Measurements from ENCODE around the gene EXD3. TPM values are rescaled to one million over a fixed set of nuclear protein-coding genes. Genes with fewer than 3 reads are reported as not detected.

EXD3 gene
- total and polyA plus RNA-seq, 2 of the 13 experiments (the other 11 are each of a cell fraction or from before 2014, with no cell fraction given), result 2.7 to 4.8 TPM

GRCh38 chr9:137422604-137423513 lies at the start of gene EXD3, which contains the start of gene NOXA1 (continued):
- TF ChIP-seq HMGXB3 (CRISPR knock-in tag; IDR thresholded peaks at IDR 0.05; ENCODE audit: borderline replicate concordance), result no peak
- TF ChIP-seq PLSCR1 (CRISPR knock-in tag; IDR thresholded peaks at IDR 0.05; ENCODE audit: borderline replicate concordance), result no peak
- no peak for TF ChIP-seq DPF2 (CRISPR knock-in tag; IDR thresholded peaks at IDR 0.05; ENCODE audit: borderline replicate concordance, low read depth)
- no peak for TF ChIP-seq ZNF570 (CRISPR knock-in tag; IDR thresholded peaks at IDR 0.05; ENCODE audit: borderline replicate concordance)
- TF ChIP-seq ZNF430 (CRISPR knock-in tag; IDR thresholded peaks at IDR 0.05), result no peak
- peak; percentile 69 for TF ChIP-seq ZNF687 (CRISPR knock-in tag; IDR thresholded peaks at IDR 0.05)
- TF ChIP-seq SP140L (CRISPR knock-in tag; IDR thresholded peaks at IDR 0.05; ENCODE audit: borderline replicate concordance), result no peak
- TF ChIP-seq ZNF382 (CRISPR knock-in tag; IDR thresholded peaks at IDR 0.05; ENCODE audit: borderline replicate concordance), result no peak
- TF ChIP-seq NR2F1 (CRISPR knock-in tag; IDR thresholded peaks at IDR 0.05), result no peak
- no peak for TF ChIP-seq ZNF773 (CRISPR knock-in tag; IDR thresholded peaks at IDR 0.05; ENCODE audit: borderline replicate concordance)
- TF ChIP-seq ZNF20 (CRISPR knock-in tag; IDR thresholded peaks at IDR 0.05), result no peak
- peak; percentile 79 for TF ChIP-seq RFXAP (CRISPR knock-in tag; IDR thresholded peaks at IDR 0.05; ENCODE audit: borderline replicate concordance)
- no peak for TF ChIP-seq ZNF616 (CRISPR knock-in tag; IDR thresholded peaks at IDR 0.05; ENCODE audit: low read depth)
- peak; percentile 48; the same call in 1 of the 2 replicates for TF ChIP-seq RXRB (CRISPR knock-in tag; IDR thresholded peaks at IDR 0.05; ENCODE audit: borderline replicate concordance)
- TF ChIP-seq ZNF414 (CRISPR knock-in tag; IDR thresholded peaks at IDR 0.05), result peak; percentile 69; the same call in 1 of the 2 replicates
- peak; percentile 61; the same call in 1 of the 2 replicates for TF ChIP-seq POLR2G (IDR thresholded peaks at IDR 0.05; ENCODE audit: low read depth, low read length)
- no peak for TF ChIP-seq ZNF839 (CRISPR knock-in tag; IDR thresholded peaks at IDR 0.05; ENCODE audit: borderline replicate concordance)
